ENCODE data around the gene SLC22A3. TPM values are rescaled to one million over a fixed set of nuclear protein-coding genes. Genes with fewer than 3 reads are reported as not detected.
"Not testable (repeated sequence)": the region's sequence is repeated elsewhere in the genome, so short reads cannot be mapped to it uniquely, and the experiment has no call there.

SLC22A3 gene
- polyA plus RNA-seq, 6 donors from 2014 or later: not detected

GRCh38 chr6:160455541-160456213 lies 107.5 kb downstream of the SLC22A3 start:
- Mint-ChIP-seq H3K27ac (no peak overlapping the region), H3K4me3 (no peak overlapping the region), H3K27me3 (peaks cover 0 to 23% (median 10%) of the 10 kb centered on the region in 3 donors), H3K36me3 (no peaks in the 10 kb centered on the region), H3K9me3 (peaks cover 0 to 5% (median 0%) of the 10 kb centered on the region in 7 donors), H3K4me1 (peaks cover 9 to 35% (median 22%) of the 10 kb centered on the region in 3 donors)
- ATAC-seq (ENCODE audit: low read depth in 2 of 2) (peak; percentile 51 to 75), DNase-seq (peak; percentile 57)

GRCh38 chr6:160456214-160456546 lies 108.0 kb downstream of the SLC22A3 start:
- no peak for DNase-seq
- Mint-ChIP-seq H3K4me1 (peaks cover 14 to 40% (median 27%) of the 10 kb centered on the region in 3 donors), H3K36me3 (no peaks in the 10 kb centered on the region), H3K4me3 (no peak overlapping the region), H3K27ac (no peak overlapping the region), H3K9me3 (no peaks in the 10 kb centered on the region), H3K27me3 (peaks cover 0 to 19% (median 6%) of the 10 kb centered on the region in 3 donors)
- ATAC-seq (ENCODE audit: low read depth in 2 of 2): no peak

GRCh38 chr6:160457823-160458222 lies 109.6 kb downstream of the SLC22A3 start:
- no peak overlapping the region for H3K4me3 Mint-ChIP-seq
- H3K27ac Mint-ChIP-seq: peak overlapping the region in 2 of 6 donors; percentile 64
- ATAC-seq (ENCODE audit: low read depth in 2 of 2): no peak
- H3K9me3 Mint-ChIP-seq: peaks cover 0 to 2% (median 0%) of the 10 kb centered on the region in 7 donors
- H3K4me1 Mint-ChIP-seq: peaks cover 30 to 54% (median 40%) of the 10 kb centered on the region in 3 donors
- no peak for DNase-seq
- no peaks in the 10 kb centered on the region for H3K36me3 Mint-ChIP-seq
- peaks cover 0 to 15% (median 6%) of the 10 kb centered on the region in 3 donors for H3K27me3 Mint-ChIP-seq

DNA sequence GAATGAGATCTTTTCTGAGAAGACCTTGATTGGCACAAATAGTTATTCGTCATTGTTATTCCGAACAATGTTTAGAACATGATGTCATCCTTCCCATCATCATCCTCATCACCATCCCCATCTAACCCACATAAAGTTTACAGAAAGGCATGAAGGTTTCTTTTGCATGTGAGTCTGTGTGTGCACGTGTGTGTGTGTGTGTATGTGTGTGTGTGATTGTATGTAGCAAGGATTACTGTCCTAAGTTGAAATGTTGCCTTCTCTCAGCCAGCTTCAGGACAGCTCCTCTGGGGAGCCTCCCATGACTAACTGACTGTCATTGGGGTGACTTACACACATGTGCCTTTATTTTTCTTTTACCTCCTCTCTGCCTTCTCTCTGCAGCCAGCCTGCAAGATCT lies 113.5 kb downstream of the SLC22A3 start:
- Mint-ChIP-seq H3K27ac (peak overlapping the region in 1 of 6 donors; percentile 33), H3K27me3 (peaks cover 0 to 6% (median 0%) of the 10 kb centered on the region in 3 donors), H3K36me3 (no peaks in the 10 kb centered on the region), H3K4me3 (peak overlapping the region in 5 of 8 donors; percentile 12 to 74 (median 39)), H3K4me1 (peaks cover 38 to 77% (median 47%) of the 10 kb centered on the region in 3 donors), H3K9me3 (peaks cover 0 to 2% (median 0%) of the 10 kb centered on the region in 7 donors)
- ATAC-seq (ENCODE audit: low read depth in 2 of 2) (no peak), DNase-seq (no peak)

- Mint-ChIP-seq H3K27me3 (peaks cover 0 to 11% (median 0%) of the 10 kb centered on the region in 3 donors), H3K4me3 (peak overlapping the region in 5 of 8 donors; percentile 35 to 81 (median 57)), H3K36me3 (no peaks in the 10 kb centered on the region), H3K9me3 (peaks cover 0 to 2% (median 0%) of the 10 kb centered on the region in 7 donors), H3K27ac (no peak overlapping the region), H3K4me1 (peaks cover 38 to 77% (median 47%) of the 10 kb centered on the region in 3 donors)
- DNase-seq (no peak), ATAC-seq (ENCODE audit: low read depth in 2 of 2) (no peak)
Observed at GRCh38 chr6:160462116-160462515, 113.9 kb downstream of the SLC22A3 start.

GRCh38 chr6:160462551-160463109 lies 114.5 kb downstream of the SLC22A3 start:
- Mint-ChIP-seq H3K27me3 (peaks cover 0 to 15% (median 0%) of the 10 kb centered on the region in 3 donors), H3K27ac (peak overlapping the region in 2 of 6 donors; percentile 5 to 30), H3K9me3 (peaks cover 0 to 2% (median 0%) of the 10 kb centered on the region in 7 donors), H3K4me3 (peak overlapping the region; percentile 14 to 81 (median 72)), H3K36me3 (no peaks in the 10 kb centered on the region), H3K4me1 (peaks cover 38 to 72% (median 44%) of the 10 kb centered on the region in 3 donors)
- peak; percentile 51 for DNase-seq
- ATAC-seq (ENCODE audit: low read depth in 2 of 2): peak; percentile 86 to 93

DNA sequence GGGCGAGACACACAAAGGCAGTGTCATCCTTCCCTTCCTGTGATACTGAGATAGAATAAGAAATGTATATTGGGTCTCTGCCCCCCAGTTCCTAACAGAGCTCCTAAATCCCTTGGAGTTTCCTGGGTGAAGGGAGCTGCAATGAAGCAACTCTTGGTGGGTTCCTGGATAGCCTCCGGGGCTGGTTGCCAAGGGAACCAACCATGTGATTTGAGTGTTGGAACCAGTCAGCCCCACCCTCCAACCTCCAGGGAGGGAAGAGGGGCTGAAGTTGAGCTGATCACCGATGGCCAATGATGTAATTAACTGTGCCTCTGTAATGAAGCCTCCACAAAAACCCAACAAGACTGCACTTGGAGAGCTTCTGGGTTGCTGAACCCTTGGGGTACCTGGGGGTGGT lies 116.6 kb downstream of the SLC22A3 start:
- Mint-ChIP-seq H3K36me3 (no peaks in the 10 kb centered on the region), H3K9me3 (peaks cover 0 to 2% (median 0%) of the 10 kb centered on the region in 7 donors), H3K27me3 (peaks cover 0 to 23% (median 0%) of the 10 kb centered on the region in 3 donors), H3K4me1 (peaks cover 33 to 51% (median 37%) of the 10 kb centered on the region in 3 donors), H3K4me3 (no peak overlapping the region), H3K27ac (no peak overlapping the region)
- DNase-seq (no peak), ATAC-seq (ENCODE audit: low read depth in 2 of 2) (no peak)

- H3K36me3 Mint-ChIP-seq; DNase-seq; ATAC-seq (ENCODE audit: low read depth in 2 of 2); H3K27ac Mint-ChIP-seq; H3K9me3 Mint-ChIP-seq: not testable (repeated sequence)
- Mint-ChIP-seq H3K4me1 (peaks cover 12 to 27% (median 13%) of the 10 kb centered on the region in 3 donors), H3K4me3 (peak overlapping the region in 1 of 8 donors; percentile 6), H3K27me3 (peaks cover 0 to 19% (median 0%) of the 10 kb centered on the region in 3 donors)
Observed at GRCh38 chr6:160467261-160467871, 119.2 kb downstream of the SLC22A3 start.

- no peak overlapping the region for H3K27ac Mint-ChIP-seq
Observed at GRCh38 chr6:160469153-160469552, 121.0 kb downstream of the SLC22A3 start.

GRCh38 chr6:160476056-160476455 lies 127.9 kb downstream of the SLC22A3 start:
- not testable (repeated sequence) for H3K27ac Mint-ChIP-seq; H3K4me1 Mint-ChIP-seq; H3K4me3 Mint-ChIP-seq; DNase-seq; ATAC-seq (ENCODE audit: low read depth in 2 of 2); H3K36me3 Mint-ChIP-seq
- Mint-ChIP-seq H3K9me3 (peaks cover 0 to 12% (median 7%) of the 10 kb centered on the region in 7 donors), H3K27me3 (peaks cover 5 to 11% (median 7%) of the 10 kb centered on the region in 3 donors)

More at GRCh38 chr6:160469153-160469552, 121.0 kb downstream of the SLC22A3 start:
- H3K27me3 Mint-ChIP-seq: peaks cover 0 to 21% (median 0%) of the 10 kb centered on the region in 3 donors
- ATAC-seq (ENCODE audit: low read depth in 2 of 2) (no peak), DNase-seq (no peak)
- no peaks in the 10 kb centered on the region for H3K36me3 Mint-ChIP-seq
- peaks cover 0 to 3% (median 0%) of the 10 kb centered on the region in 7 donors for H3K9me3 Mint-ChIP-seq
- H3K4me3 Mint-ChIP-seq: no peak overlapping the region
- H3K4me1 Mint-ChIP-seq: peaks cover 0 to 10% (median 3%) of the 10 kb centered on the region in 3 donors

DNA sequence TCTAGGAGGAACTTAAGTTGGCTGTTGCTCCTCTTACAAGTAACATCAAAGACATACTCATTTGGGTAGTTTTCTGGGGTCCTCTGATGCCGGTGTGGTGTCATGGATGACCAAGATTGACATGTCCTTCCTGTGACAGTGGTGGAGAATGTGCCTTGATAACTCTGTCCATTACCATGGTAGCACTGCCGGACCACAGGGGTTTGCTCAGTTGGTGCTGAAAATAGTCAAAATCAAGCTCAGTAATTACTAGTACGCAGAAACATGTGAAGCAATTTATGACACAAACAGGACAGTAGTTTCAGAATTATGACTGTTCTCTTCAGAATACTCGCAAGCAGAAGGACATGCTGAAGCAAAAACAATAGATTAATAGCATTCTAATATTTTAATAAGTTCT lies 128.9 kb downstream of the SLC22A3 start:
- Mint-ChIP-seq H3K9me3 (peaks cover 0 to 17% (median 13%) of the 10 kb centered on the region in 7 donors), H3K36me3 (peaks cover 10 to 13% of the 10 kb centered on the region in 2 donors), H3K27me3 (peaks cover 8 to 12% (median 11%) of the 10 kb centered on the region in 3 donors)
- DNase-seq; H3K4me1 Mint-ChIP-seq; H3K27ac Mint-ChIP-seq; H3K4me3 Mint-ChIP-seq; ATAC-seq (ENCODE audit: low read depth in 2 of 2): not testable (repeated sequence)

DNA sequence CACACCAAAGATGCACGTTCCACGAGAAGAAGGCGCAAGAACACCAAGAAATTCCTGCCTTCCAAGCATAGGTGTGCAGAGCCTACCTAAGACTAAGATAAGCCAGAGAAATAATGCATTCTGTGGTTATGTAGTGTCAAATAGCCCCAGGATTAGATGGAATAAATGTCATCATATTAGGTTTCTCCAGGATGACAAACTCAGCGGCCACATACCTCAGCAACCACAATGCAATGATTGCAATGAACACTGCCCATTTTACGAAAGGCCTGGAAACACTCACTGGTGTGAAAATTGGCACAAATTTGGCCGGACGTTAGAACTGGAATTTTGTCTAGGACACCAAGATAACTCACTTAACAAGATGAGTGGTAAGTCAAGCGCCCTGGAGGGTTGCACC lies 129.7 kb downstream of the SLC22A3 start:
- H3K4me3 Mint-ChIP-seq: no peak overlapping the region
- H3K27me3 Mint-ChIP-seq: peaks cover 8 to 12% (median 11%) of the 10 kb centered on the region in 3 donors

DNA sequence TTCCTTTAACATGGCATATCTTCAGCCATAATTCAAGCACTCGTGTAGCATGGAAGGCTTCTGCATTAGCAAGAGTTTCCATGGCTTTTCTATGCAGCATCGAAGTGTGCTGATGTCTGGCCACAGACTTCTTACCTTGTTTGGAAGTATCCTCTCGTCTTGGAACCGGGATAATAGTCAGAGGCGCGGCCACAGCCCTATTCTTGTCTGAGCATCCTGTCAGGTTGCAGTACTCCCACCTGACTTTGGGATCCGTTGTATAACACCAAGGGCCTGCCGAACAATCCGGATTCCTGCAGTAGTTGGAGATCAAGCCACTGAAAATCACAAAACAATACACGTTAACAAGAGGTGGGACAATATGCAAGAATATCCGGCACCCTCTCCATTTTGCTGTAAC lies 138.9 kb downstream of the SLC22A3 start:
- DNase-seq (no peak), ATAC-seq (ENCODE audit: low read depth in 2 of 2) (no peak)
- Mint-ChIP-seq H3K9me3 (peaks cover 0 to 5% (median 0%) of the 10 kb centered on the region in 7 donors), H3K4me3 (no peak overlapping the region), H3K4me1 (no peaks in the 10 kb centered on the region), H3K36me3 (peaks cover 6% of the 10 kb centered on the region in 2 donors), H3K27ac (peak overlapping the region in 1 of 6 donors; percentile 22), H3K27me3 (peaks cover 4 to 14% (median 9%) of the 10 kb centered on the region in 3 donors)

More for the DNA sequence above, 129.7 kb downstream of the SLC22A3 start:
- ATAC-seq (ENCODE audit: low read depth in 2 of 2) (no peak), DNase-seq (no peak)
- H3K27ac Mint-ChIP-seq: no peak overlapping the region
- H3K9me3 Mint-ChIP-seq: peaks cover 0 to 22% (median 13%) of the 10 kb centered on the region in 7 donors
- peaks cover 16 to 19% of the 10 kb centered on the region in 2 donors for H3K36me3 Mint-ChIP-seq
- H3K4me1 Mint-ChIP-seq: no peaks in the 10 kb centered on the region

All from naive B cell (primary cell).